HepG2 (cell line): ENCODE results near the gene FANCF. TPM values are rescaled to one million over a fixed set of nuclear protein-coding genes. Genes with fewer than 3 reads are reported as not detected.

Source experiments
- CREB1 ChIP-seq, 2 experiments: fragments of 450-650 bp in 1 of 2; IDR thresholded peaks; 2 replicates each; pipeline ENCODE4 v1.6.1; 2016 to 2017; ENCODE audit warnings: control low read depth in 1 of 2, mild to moderate bottlenecking in 1 of 2, missing compliant biosample characterization in 1 of 2, missing genetic modification characterization in 1 of 2
- FOXK1 ChIP-seq: sonication (generic); formaldehyde crosslinking; IDR thresholded peaks from 2 replicates; pipeline ENCODE4 v1.4.0; 2020; ENCODE audit warnings: low read depth, missing genetic modification reagents, borderline replicate concordance
- IKZF1 ChIP-seq: fragments of 450-650 bp; IDR thresholded peaks from 2 replicates; pipeline ENCODE4 v1.7.1; 2016
- MLLT10 ChIP-seq: sonication (generic); formaldehyde crosslinking; IDR thresholded peaks from 2 replicates; pipeline ENCODE4 v1.4.0; 2020; ENCODE audit warnings: missing genetic modification reagents
- U2AF1 ChIP-seq: fragments of 200-400 bp; formaldehyde crosslinking; optimal IDR thresholded peaks from 2 replicates; pipeline ENCODE3; 2017; ENCODE audit warnings: mild to moderate bottlenecking, low read depth, low read length
- ZKSCAN8 ChIP-seq: IDR thresholded peaks from 2 replicates; pipeline ENCODE4 v1.6.1; 2016; ENCODE audit warnings: borderline replicate concordance, missing genetic modification reagents, missing compliant biosample characterization
- ZNF724P ChIP-seq: sonication (generic); formaldehyde crosslinking; IDR thresholded peaks from 2 replicates; pipeline ENCODE4 v1.8.0; 2022; ENCODE audit warnings: missing genetic modification reagents, borderline replicate concordance
- polyA plus RNA-seq, 8 experiments: library from polyadenylated mRNA; depleted of rRNA in 3 of 8; stranded (reverse) in 7 of 8; unstranded in 1 of 8; fragments of >200 nt; fragmentation: Illumina TruSeq in 4 of 8; extraction: Trizol in 4 of 8; gene quantifications; 2 replicates each; pipeline versions ENCODE4 v1.2.1 to v1.2.3, GENCODE V29; 2011 to 2016; ENCODE audit warnings: low read depth in 4 of 8, missing spikeins in 1 of 8, mixed read lengths in 1 of 8; ENCODE audit not compliant: insufficient read depth in 1 of 8
- total RNA-seq, 5 experiments: library from RNA; depleted of rRNA; stranded (reverse); fragments of >200 nt; fragmentation: Illumina TruSeq; extraction: Trizol; gene quantifications; 2 replicates each; pipeline ENCODE4 v1.2.3, GENCODE V29; 2016; ENCODE audit warnings: low read depth in 1 of 5
- TF ChIP-seq, protein P1 (sequence below), 2 experiments: sonication (generic) in 1 of 2; formaldehyde crosslinking in 1 of 2; IDR thresholded peaks; 2 replicates each; pipeline versions ENCODE4 v1.4.0 to v1.6.1; 2016 to 2020; ENCODE audit warnings: borderline replicate concordance in 1 of 2, low read depth in 1 of 2, mild to moderate bottlenecking in 1 of 2, missing genetic modification reagents in 1 of 2
- TF ChIP-seq, protein P2 (sequence below): sonication (generic); formaldehyde crosslinking; IDR thresholded peaks from 2 replicates; pipeline ENCODE4 v1.4.0; 2020; ENCODE audit warnings: missing genetic modification reagents

FANCF gene
- total and polyA plus RNA-seq, 2 of the 13 experiments (the other 11 are each of a cell fraction or from before 2014, with no cell fraction given): 2.5 to 9.7 TPM

DNA sequence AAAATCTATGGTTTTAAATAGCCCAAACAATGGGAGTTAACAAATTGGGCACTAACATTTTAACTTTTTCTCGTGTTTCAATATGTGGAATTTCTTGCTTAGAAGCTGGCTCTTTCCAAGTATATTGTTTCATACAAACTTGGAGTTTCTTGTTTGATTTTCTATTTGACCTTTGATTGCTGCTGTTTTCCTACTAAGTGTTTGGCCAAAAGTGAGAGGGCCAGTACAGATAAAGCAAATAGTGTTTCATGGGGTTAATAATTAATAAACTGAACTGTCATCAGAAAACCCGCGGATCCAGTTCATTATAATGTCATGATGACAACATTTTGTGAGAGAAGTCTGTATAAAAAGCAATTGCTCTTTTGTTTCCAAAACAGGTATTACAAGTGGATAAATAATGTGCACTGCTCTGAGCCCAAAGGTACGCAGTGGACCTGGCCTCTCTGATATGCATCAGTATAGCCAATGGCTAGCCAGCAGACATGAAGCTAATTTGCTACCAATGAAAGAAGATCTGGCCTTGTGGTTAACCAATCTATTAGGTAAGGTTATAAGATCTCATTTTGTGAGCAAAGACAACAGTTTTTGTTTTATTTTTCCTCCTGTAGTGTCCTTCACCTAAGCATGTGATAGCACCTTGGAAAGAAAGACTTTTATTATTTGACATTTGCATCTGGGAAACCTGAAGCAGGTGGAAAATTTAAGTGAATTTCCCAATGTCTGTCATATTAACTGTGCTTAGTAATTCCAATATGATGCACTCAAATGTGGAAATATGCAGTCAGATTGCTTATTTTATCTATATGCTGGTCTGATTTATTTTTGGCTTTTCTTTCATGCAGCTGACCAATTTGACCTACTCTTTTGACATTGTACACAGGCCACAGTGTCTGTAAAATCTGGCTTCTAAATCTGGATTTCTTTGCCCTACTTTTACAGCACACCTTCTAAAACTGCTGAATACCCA is 49.1 kb upstream of the FANCF start (continued):
- TF ChIP-seq ZKSCAN8 (peak; percentile 30; the same call in 1 of the 2 replicates), IKZF1 (no peak), MLLT10 (CRISPR knock-in tag) (no peak), ZNF724P (CRISPR knock-in tag) (no peak), U2AF1 (no peak), FOXK1 (CRISPR knock-in tag) (no peak), CREB1 (IDR thresholded peaks at IDR 0.05) (peak; percentile 65), CREB1 (CRISPR knock-in tag; IDR thresholded peaks at IDR 0.05) (peak; percentile 56)
- TF ChIP-seq, protein P1, sequence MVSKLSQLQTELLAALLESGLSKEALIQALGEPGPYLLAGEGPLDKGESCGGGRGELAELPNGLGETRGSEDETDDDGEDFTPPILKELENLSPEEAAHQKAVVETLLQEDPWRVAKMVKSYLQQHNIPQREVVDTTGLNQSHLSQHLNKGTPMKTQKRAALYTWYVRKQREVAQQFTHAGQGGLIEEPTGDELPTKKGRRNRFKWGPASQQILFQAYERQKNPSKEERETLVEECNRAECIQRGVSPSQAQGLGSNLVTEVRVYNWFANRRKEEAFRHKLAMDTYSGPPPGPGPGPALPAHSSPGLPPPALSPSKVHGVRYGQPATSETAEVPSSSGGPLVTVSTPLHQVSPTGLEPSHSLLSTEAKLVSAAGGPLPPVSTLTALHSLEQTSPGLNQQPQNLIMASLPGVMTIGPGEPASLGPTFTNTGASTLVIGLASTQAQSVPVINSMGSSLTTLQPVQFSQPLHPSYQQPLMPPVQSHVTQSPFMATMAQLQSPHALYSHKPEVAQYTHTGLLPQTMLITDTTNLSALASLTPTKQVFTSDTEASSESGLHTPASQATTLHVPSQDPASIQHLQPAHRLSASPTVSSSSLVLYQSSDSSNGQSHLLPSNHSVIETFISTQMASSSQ (IDR thresholded peaks at IDR 0.05; ENCODE audit: low read depth): peak; percentile 96
- TF ChIP-seq, protein P1 (CRISPR knock-in tag; IDR thresholded peaks at IDR 0.05; ENCODE audit: borderline replicate concordance): peak; percentile 96; the same call in 1 of the 2 replicates
- TF ChIP-seq, protein P2, sequence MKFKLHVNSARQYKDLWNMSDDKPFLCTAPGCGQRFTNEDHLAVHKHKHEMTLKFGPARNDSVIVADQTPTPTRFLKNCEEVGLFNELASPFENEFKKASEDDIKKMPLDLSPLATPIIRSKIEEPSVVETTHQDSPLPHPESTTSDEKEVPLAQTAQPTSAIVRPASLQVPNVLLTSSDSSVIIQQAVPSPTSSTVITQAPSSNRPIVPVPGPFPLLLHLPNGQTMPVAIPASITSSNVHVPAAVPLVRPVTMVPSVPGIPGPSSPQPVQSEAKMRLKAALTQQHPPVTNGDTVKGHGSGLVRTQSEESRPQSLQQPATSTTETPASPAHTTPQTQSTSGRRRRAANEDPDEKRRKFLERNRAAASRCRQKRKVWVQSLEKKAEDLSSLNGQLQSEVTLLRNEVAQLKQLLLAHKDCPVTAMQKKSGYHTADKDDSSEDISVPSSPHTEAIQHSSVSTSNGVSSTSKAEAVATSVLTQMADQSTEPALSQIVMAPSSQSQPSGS: peak; percentile 30; the same call in 1 of the 2 replicates
